T follicular helper cell (primary cell): ENCODE results near the gene RMRP.

ENCODE experiments used
- DNase-seq: peaks from one replicate; pipeline ENCODE4 v3.0.0-alpha.2; 2020; ENCODE audit warnings: low read depth

The RMRP gene

DNA sequence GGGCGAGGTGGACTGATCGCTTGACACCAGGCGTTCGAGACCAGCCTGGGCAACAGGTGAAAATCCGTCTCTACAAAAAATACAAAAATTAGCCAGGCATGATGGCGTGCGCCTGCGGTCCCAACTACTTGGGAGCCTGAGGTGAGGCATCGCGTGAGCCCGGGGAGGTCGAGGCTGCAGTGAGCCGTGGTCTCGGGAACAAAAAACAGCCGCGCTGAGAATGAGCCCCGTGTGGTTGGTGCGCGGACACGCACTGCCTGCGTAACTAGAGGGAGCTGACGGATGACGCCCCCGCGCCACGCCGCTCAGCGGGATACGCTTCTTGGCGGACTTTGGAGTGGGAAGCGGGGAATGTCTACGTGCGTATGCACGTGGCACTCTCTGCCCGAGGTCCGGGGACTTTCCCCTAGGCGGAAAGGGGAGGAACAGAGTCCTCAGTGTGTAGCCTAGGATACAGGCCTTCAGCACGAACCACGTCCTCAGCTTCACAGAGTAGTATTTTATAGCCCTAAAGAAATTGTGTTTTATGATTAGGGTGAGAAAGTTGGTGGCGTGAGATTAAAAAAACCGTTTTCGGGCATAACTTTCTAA is at the start of gene RMRP:
Gene RMRP, minus strand, starts transcription at position 474 of the 591 bp plus-strand sequence.
- DNase-seq = peak; percentile 76

DNA sequence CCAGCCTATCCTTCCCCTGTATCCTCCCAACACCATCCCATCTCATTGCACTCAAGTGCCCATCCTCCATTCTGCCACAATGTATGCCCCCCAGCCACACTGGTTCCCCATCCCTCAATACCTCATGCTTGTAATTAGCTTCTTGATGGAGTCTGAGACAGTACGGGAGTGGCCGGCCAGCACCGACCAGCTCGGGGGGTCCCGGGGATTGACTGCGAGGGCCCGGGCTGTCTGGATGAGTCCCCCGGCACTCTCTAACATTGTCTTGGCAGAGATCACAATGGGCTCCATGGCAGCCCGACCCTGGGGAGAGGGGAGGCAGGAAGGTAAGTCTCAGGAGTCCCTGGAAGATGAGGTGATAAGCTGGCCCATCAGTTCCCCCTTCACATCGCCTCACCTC is 49.1 kb upstream of the RMRP start:
- no peak for DNase-seq

DNA sequence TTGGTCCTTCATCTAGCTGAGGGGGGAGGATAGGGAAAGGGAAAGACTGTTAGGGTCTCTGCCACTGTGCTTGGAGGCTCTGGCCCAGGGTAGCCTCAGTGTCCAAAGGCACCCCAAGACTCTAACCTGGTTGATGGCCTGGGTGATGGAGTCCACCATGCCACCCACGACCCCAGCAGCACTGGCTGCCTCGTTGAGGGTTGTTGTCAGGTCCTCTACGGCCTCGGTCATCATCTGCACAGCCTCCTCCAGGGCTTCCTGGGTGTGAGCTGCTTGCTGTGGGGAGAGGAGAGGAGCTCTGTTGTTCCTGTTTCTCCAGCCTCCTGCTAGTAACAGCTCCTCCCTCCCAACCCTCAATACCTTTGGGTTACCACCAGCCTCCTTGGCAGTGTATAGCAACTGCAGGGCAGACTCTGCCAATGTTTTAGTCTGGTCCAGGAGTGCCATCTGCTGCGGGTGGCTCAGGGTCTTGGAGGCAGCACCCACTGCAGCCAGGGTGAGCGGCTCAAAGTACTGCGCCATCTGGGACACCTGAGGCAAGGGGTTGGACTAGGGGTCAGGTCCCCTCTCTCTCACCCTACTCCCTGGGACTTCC is 48.1 kb upstream of the RMRP start:
- DNase-seq = no peak

- no peak for DNase-seq
Measured at GRCh38 chr9:35705372-35705771, 47.6 kb upstream of the RMRP start.

DNA sequence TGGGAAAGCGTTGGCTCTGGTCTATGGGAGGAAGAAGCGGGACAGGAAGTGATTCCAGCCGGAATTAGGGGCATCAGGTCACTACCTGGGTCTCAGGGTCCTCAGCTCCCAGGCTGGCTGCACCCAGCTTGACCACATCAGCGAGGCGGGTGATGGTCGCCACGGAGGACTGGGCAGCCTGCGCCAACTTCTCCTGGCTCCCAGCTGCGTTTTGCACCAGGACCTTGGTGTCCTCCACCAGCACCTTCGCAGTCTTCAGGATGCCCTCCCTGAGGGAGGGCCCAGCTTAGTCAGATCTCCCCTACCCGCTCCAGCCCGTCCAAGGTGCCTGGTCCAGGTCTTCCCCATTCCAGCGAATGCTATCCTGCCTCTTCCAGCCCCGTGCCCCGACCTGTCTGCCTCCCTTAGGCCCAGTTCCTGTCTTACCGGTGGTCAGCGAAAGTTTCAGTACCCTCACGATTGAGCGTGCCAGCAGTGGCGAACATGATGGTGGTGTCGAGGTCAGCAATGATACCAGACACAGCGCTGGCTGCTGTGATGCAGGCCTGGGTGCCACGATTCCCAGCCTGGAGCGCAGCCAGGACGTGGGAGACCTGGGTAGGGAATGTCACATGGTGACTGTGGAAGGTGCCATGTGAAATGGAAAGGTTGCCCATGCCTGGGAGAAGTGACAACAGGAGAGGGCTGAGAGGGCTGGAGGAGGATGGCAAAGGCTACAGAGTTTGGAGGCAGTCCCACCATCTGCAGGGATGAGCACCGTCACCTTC is 46.3 kb upstream of the RMRP start:
- DNase-seq = no peak

GRCh38 chr9:35702696-35703095 is 44.9 kb upstream of the RMRP start:
- DNase-seq = no peak

GRCh38 chr9:35700942-35701341 is 43.1 kb upstream of the RMRP start:
- DNase-seq = no peak

DNA sequence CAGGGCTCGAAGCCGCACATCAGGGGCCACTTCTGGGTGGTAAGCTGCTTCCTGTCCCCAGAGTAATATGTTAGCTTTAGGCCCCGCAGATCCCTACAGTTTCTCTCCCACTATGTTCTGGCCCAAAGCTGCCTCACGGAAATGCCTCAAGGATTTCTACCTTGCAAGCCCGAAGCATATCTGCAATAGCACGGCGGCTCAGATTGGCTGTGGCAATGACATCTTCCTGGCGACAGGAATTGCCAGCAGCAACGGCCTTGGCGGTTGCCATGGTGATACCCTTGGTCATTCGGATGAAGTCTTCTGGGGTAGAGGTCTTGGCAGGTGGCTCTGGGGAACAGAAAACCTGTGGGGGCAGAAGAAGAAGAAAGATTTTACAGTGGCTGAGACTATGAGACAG is 42.2 kb upstream of the RMRP start:
- no peak for DNase-seq

GRCh38 chr9:35698231-35698630 is 40.4 kb upstream of the RMRP start:
- no peak for DNase-seq

GRCh38 chr9:35697486-35697885 is 39.7 kb upstream of the RMRP start:
- DNase-seq = no peak

DNA sequence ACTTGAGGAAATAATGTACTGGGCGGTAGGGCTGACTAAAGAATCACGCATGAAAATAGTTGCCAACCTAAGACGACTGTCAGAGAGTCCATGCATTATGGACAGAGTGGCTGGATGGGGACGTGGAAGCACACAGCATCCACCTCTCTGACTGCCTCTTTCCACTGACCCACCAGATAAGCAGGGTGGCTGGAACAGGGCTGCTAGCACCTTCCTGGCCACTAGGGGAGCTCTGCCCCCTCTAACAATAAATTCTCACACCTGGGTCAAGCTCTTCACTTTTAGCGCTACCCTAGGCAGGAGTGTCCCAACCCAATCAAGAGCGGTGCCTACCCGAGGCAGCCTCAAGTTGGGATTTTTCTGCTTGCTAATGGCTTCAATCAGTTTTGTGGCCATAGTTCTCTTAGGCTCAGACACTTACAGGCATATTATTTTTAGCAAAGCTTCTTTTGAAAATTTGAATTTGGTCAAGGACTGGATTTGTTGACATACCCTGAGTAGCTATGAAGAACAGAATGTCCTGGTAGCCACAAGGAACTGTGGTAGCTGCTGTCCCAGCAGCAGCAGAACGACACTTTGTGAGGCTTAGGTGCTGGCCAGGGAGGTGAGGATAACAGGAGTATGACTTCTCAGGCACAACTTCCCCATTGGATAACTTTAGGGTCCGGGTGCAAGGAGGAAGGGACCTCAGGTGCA is 38.8 kb upstream of the RMRP start:
- DNase-seq = peak; percentile 28

GRCh38 chr9:35695943-35696401 is 38.2 kb upstream of the RMRP start:
- no peak for DNase-seq

GRCh38 chr9:35691757-35692301 is 34.0 kb upstream of the RMRP start:
- no peak for DNase-seq

- no peak for DNase-seq
Measured at GRCh38 chr9:35691334-35691650, 33.5 kb upstream of the RMRP start.

GRCh38 chr9:35690614-35691333 is 33.0 kb upstream of the RMRP start:
- peak; percentile 6 for DNase-seq

DNA sequence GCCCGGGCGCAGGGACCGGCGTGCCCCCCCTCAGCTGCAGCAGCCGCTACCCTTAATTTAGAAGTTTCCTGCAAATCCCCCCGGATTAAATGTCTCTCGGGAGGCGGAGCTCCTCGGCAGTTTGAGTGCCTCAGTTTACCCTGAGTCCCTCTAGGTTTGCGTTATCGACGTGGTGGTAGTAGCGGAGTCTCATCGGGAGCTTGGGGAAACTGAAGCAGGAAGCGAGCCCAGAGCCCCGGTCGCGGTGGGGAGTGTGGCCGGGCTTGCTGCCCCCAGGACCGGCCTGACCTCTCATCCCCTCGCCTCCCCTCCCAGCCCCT is 32.4 kb upstream of the RMRP start:
- no peak for DNase-seq

GRCh38 chr9:35689542-35690293 is 31.9 kb upstream of the RMRP start, which contains the start of gene TPM2:
TSS of gene TPM2 (minus strand) at chr9:35689925. CDS start at chr9:35689817, 108 bp downstream.
- DNase-seq = no peak

GRCh38 chr9:35688558-35689541 is 31.0 kb upstream of the RMRP start:
- no peak for DNase-seq

DNA sequence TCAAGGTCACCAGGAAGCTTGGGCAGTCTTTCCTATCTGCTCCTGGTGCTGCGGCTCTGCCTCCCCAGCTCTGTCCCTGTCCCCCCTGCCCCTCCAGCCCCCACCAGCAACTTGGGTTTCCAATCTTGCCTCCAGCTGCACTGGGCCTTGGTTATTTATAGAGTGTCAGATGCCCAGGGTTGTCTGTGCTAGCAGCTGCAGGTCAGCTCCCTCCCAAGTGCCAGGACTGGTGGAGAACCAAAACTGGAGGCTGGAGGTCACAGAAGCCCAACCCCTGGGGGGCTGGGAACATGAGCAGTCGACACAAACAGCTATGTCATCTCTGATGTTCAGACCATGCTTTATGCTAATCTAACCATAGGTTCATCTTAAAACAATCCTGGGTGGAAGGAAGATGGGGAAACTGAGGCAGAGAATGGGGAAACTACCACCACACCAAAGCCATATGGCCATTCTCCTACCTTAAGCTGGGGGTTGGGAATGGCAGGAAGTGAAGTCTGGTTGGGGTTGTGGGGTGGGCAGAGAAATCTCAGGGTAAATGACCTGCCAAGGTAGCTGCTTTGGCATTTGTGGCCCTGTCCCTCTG is 30.2 kb upstream of the RMRP start:
- DNase-seq = no peak

DNA sequence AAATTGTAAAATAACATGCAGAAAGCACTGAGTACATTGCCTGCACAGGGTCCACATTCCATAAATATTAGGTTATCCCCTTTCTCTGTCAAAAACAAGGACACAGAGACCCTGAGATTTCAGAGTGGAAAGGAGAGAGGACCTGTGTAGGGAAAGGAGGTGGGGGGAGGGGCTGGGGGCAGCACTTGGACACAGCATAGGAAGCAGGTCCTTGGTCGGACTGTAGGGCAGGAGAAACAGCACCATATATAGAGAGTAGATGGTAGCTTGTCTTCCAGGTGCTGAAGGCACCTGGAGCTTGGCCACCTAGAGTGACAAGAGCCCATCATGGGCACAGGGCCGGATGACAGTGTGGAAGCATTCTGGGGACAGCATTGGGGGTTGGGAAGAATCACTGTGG is 29.5 kb upstream of the RMRP start:
- no peak for DNase-seq
